WTC11 (cell line): ENCODE measurements around the gene SPATA2.

ENCODE experiments used
- CTCF ChIP-seq: fragments of 200-600 bp; IDR thresholded peaks from 2 replicates; pipeline ENCODE4 v1.8.0; 2022; ENCODE audit warnings: antibody characterized with exemption
- E2F1 ChIP-seq: sonication (generic); formaldehyde crosslinking; IDR thresholded peaks from 2 replicates; pipeline ENCODE4 v1.8.0; 2022; ENCODE audit warnings: mild to moderate bottlenecking, missing genetic modification reagents
- GABPB1 ChIP-seq: sonication (generic); formaldehyde crosslinking; IDR thresholded peaks from 2 replicates; pipeline ENCODE4 v1.8.1; 2023; ENCODE audit warnings: mild to moderate bottlenecking, missing genetic modification reagents
- MLX ChIP-seq: sonication (generic); formaldehyde crosslinking; IDR thresholded peaks from 2 replicates; pipeline ENCODE4 v1.8.1; 2023; ENCODE audit warnings: mild to moderate bottlenecking, missing genetic modification reagents, moderate library complexity
- TCF7 ChIP-seq: sonication (generic); formaldehyde crosslinking; IDR thresholded peaks from 2 replicates; pipeline ENCODE4 v1.8.0; 2022; ENCODE audit warnings: mild to moderate bottlenecking, low read depth, missing genetic modification reagents, moderate library complexity
- TEAD4 ChIP-seq: sonication (generic); formaldehyde crosslinking; IDR thresholded peaks from 2 replicates; pipeline ENCODE4 v1.8.0; 2022; ENCODE audit warnings: mild to moderate bottlenecking, missing genetic modification reagents
- TF ChIP-seq, protein P1 (sequence below): sonication (generic); formaldehyde crosslinking; IDR thresholded peaks from 2 replicates; pipeline ENCODE4 v1.8.1; 2023; ENCODE audit warnings: mild to moderate bottlenecking, missing genetic modification reagents
- TF ChIP-seq, protein P2 (sequence below): sonication (generic); formaldehyde crosslinking; IDR thresholded peaks from 2 replicates; pipeline ENCODE4 v1.8.1; 2023; ENCODE audit warnings: mild to moderate bottlenecking, missing genetic modification reagents, moderate library complexity
- TF ChIP-seq, protein P3 (sequence below): sonication (generic); formaldehyde crosslinking; IDR thresholded peaks from 2 replicates; pipeline ENCODE4 v1.8.1; 2023; ENCODE audit warnings: mild to moderate bottlenecking, missing genetic modification reagents, borderline replicate concordance

- no peak for TF ChIP-seq TCF7
- TF ChIP-seq CTCF = no peak
- TF ChIP-seq, protein P1, sequence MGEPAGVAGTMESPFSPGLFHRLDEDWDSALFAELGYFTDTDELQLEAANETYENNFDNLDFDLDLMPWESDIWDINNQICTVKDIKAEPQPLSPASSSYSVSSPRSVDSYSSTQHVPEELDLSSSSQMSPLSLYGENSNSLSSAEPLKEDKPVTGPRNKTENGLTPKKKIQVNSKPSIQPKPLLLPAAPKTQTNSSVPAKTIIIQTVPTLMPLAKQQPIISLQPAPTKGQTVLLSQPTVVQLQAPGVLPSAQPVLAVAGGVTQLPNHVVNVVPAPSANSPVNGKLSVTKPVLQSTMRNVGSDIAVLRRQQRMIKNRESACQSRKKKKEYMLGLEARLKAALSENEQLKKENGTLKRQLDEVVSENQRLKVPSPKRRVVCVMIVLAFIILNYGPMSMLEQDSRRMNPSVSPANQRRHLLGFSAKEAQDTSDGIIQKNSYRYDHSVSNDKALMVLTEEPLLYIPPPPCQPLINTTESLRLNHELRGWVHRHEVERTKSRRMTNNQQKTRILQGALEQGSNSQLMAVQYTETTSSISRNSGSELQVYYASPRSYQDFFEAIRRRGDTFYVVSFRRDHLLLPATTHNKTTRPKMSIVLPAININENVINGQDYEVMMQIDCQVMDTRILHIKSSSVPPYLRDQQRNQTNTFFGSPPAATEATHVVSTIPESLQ (CRISPR knock-in tag) = no peak
- TF ChIP-seq GABPB1 (CRISPR knock-in tag) = no peak
- TF ChIP-seq, protein P2, sequence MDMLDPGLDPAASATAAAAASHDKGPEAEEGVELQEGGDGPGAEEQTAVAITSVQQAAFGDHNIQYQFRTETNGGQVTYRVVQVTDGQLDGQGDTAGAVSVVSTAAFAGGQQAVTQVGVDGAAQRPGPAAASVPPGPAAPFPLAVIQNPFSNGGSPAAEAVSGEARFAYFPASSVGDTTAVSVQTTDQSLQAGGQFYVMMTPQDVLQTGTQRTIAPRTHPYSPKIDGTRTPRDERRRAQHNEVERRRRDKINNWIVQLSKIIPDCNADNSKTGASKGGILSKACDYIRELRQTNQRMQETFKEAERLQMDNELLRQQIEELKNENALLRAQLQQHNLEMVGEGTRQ (CRISPR knock-in tag) = no peak
- TF ChIP-seq E2F1 (CRISPR knock-in tag) = no peak
- TF ChIP-seq TEAD4 (CRISPR knock-in tag) = no peak
- TF ChIP-seq, protein P3, sequence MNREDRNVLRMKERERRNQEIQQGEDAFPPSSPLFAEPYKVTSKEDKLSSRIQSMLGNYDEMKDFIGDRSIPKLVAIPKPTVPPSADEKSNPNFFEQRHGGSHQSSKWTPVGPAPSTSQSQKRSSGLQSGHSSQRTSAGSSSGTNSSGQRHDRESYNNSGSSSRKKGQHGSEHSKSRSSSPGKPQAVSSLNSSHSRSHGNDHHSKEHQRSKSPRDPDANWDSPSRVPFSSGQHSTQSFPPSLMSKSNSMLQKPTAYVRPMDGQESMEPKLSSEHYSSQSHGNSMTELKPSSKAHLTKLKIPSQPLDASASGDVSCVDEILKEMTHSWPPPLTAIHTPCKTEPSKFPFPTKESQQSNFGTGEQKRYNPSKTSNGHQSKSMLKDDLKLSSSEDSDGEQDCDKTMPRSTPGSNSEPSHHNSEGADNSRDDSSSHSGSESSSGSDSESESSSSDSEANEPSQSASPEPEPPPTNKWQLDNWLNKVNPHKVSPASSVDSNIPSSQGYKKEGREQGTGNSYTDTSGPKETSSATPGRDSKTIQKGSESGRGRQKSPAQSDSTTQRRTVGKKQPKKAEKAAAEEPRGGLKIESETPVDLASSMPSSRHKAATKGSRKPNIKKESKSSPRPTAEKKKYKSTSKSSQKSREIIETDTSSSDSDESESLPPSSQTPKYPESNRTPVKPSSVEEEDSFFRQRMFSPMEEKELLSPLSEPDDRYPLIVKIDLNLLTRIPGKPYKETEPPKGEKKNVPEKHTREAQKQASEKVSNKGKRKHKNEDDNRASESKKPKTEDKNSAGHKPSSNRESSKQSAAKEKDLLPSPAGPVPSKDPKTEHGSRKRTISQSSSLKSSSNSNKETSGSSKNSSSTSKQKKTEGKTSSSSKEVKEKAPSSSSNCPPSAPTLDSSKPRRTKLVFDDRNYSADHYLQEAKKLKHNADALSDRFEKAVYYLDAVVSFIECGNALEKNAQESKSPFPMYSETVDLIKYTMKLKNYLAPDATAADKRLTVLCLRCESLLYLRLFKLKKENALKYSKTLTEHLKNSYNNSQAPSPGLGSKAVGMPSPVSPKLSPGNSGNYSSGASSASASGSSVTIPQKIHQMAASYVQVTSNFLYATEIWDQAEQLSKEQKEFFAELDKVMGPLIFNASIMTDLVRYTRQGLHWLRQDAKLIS (CRISPR knock-in tag) = no peak
- no peak for TF ChIP-seq MLX (CRISPR knock-in tag)
These were observed 22.5 kb downstream of the SPATA2 start for GRCh38 chr20:49892817-49893216.
